Suprapubic skin (tissue), 4 donors: ENCODE results near the gene TRIM66. TPM values are rescaled to one million over a fixed set of nuclear protein-coding genes. Genes with fewer than 3 reads are reported as not detected.

Experiments
- DNase-seq, 2 donors: peaks; one replicate each; pipeline ENCODE4 v3.0.0-alpha.2; 2019; ENCODE audit warnings: low spot score in 2 of 2
- H3K27ac ChIP-seq: fragments of 200-600 bp; sonication (generic); one replicate; pipeline ENCODE4 v1.5.1; 2019
- H3K27me3 ChIP-seq: fragments of 200-600 bp; sonication (generic); one replicate; pipeline ENCODE4 v1.5.1; 2019
- H3K36me3 ChIP-seq: fragments of 200-600 bp; sonication (generic); one replicate; pipeline ENCODE4 v1.5.1; 2019
- H3K4me1 ChIP-seq: fragments of 200-600 bp; sonication (generic); one replicate; pipeline ENCODE4 v1.5.1; 2019
- H3K4me3 ChIP-seq: fragments of 200-600 bp; sonication (generic); one replicate; pipeline ENCODE4 v1.5.1; 2019; ENCODE audit warnings: mild to moderate bottlenecking
- H3K9me3 ChIP-seq: fragments of 200-600 bp; sonication (generic); one replicate; pipeline ENCODE4 v1.5.1; 2019
- EP300 ChIP-seq: sonication (generic); formaldehyde crosslinking; IDR thresholded peaks from one replicate; pipeline ENCODE4 v1.6.1; 2017; ENCODE audit warnings: antibody characterized with exemption
- POLR2A ChIP-seq, 2 donors: fragments of 450-650 bp; IDR thresholded peaks; one replicate each; pipeline ENCODE4 v1.6.1; 2017; ENCODE audit warnings: antibody characterized with exemption in 2 of 2, mild to moderate bottlenecking in 2 of 2, moderate library complexity in 2 of 2
- POLR2AphosphoS5 ChIP-seq, 3 donors: sonication (generic); formaldehyde crosslinking; IDR thresholded peaks; one replicate each; pipeline ENCODE4 v1.6.1; 2017; ENCODE audit warnings: antibody characterized with exemption in 3 of 3
- WGBS: methylation state at CpG from one replicate; pipeline ENCODE4 v1.1.5; 2018; 5-methylcytosine and 5-hydroxymethylcytosine counted together
- total RNA-seq, 4 donors: library from RNA; depleted of rRNA; stranded (reverse); fragments of >200 nt; gene quantifications; one replicate each; pipeline ENCODE4 v1.1.0, GENCODE V29; 2016
- TF ChIP-seq, protein P1 (sequence below), 2 donors: fragments of 200-600 bp in 1 of 2; fragments of 450-650 bp in 1 of 2; sonication (generic) in 1 of 2; IDR thresholded peaks; one replicate each; pipeline ENCODE4 v1.5.1; 2016 to 2019; ENCODE audit warnings: antibody characterized with exemption in 2 of 2, mild to moderate bottlenecking in 1 of 2, moderate library complexity in 1 of 2

TRIM66 gene
- total RNA-seq, 4 donors from 2014 or later = 9.9 to 20.3 (median 11.7) TPM

DNA sequence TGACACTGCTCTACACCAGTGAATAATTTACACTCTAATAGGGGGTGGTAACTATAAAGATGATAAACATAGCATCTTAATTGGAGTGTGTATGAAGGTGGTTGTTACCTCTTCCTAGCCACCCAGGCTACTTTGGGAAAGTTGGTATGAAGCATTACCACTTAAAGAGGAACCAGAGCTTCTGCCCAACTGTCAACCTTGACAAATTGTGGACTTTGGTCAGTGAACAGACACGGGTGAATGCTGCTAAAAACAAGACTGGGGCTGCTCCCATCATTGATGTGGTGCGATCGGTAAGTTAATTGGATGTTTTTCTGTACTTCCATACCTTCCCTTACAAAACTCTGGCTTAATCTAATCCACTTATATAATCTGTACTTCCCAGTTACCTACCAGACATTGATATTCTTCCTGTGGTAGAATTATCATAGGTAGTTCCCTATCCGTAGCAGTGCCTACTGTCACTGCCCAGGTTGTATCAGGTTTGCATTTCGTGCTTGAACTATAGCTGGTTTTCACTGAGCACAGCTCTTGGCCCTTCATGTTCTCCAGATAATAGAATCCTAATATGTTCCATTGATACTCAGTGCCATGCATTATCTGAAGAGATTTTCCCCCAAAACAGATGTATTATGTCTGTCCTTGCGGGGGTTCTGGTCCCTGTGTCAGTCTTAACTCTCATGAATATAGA, 2.3 kb upstream of the TRIM66 start:
- Histone ChIP-seq H3K4me1 (peaks cover 44% of the 10 kb centered on the region), H3K27ac (no peak overlapping the region), H3K36me3 (peaks cover 38% of the 10 kb centered on the region), H3K27me3 (no peaks in the 10 kb centered on the region), H3K9me3 (no peaks in the 10 kb centered on the region), H3K4me3 (peak overlapping the region; percentile 88)
- no peak for DNase-seq
- 81% methylated on average over 6 of the region's 6 CpGs for WGBS
- TF ChIP-seq, protein P1, sequence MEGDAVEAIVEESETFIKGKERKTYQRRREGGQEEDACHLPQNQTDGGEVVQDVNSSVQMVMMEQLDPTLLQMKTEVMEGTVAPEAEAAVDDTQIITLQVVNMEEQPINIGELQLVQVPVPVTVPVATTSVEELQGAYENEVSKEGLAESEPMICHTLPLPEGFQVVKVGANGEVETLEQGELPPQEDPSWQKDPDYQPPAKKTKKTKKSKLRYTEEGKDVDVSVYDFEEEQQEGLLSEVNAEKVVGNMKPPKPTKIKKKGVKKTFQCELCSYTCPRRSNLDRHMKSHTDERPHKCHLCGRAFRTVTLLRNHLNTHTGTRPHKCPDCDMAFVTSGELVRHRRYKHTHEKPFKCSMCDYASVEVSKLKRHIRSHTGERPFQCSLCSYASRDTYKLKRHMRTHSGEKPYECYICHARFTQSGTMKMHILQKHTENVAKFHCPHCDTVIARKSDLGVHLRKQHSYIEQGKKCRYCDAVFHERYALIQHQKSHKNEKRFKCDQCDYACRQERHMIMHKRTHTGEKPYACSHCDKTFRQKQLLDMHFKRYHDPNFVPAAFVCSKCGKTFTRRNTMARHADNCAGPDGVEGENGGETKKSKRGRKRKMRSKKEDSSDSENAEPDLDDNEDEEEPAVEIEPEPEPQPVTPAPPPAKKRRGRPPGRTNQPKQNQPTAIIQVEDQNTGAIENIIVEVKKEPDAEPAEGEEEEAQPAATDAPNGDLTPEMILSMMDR (IDR thresholded peaks at IDR 0.05) = no peak
- TF ChIP-seq POLR2A (IDR thresholded peaks at IDR 0.05) = no peak
- no peak for TF ChIP-seq POLR2AphosphoS5 (IDR thresholded peaks at IDR 0.05)

DNA sequence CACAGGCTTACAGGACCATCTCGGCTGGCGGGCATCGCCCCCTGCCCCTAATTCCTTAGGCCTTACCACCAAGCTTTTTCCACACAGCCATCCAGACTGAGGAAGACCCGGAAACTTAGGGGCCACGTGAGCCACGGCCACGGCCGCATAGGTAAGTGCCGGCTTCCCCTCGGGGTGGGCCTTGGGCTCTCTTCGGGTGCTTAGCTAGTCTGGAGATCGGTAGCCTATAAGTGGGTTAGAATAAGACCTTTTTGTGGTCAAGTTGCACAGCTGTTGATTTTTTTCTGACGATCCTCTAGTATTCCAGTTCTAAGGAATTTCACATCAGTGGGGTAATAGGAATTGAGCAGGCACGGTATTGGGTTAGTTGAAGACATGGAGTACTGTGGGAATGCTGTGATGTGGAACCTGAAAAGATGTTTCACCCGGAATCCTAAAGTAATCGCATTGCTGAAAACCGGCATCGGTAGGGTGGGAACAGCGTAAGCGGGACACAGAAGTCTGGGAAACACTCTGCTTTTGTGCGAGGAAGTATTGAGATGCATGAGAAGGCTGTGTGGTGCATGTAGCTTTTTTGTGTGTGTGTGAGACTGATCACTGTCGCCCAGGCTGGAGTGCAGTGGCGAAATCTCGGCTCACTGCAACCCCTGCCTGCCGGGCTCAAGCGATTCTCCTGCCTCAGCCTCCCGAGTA, 796 bp upstream of the TRIM66 start:
- H3K27me3 ChIP-seq = no peaks in the 10 kb centered on the region
- no peaks in the 10 kb centered on the region for H3K9me3 ChIP-seq
- no peak for TF ChIP-seq POLR2AphosphoS5 (IDR thresholded peaks at IDR 0.05)
- H3K36me3 ChIP-seq = peaks cover 51% of the 10 kb centered on the region
- peak overlapping the region; percentile 99 for H3K27ac ChIP-seq
- 7% methylated on average over 27 of the region's 27 CpGs for WGBS
- peaks cover 34% of the 10 kb centered on the region for H3K4me1 ChIP-seq
- H3K4me3 ChIP-seq = peak overlapping the region; percentile 88
- peak in 1 of 2 donors; percentile 71 for DNase-seq

DNA sequence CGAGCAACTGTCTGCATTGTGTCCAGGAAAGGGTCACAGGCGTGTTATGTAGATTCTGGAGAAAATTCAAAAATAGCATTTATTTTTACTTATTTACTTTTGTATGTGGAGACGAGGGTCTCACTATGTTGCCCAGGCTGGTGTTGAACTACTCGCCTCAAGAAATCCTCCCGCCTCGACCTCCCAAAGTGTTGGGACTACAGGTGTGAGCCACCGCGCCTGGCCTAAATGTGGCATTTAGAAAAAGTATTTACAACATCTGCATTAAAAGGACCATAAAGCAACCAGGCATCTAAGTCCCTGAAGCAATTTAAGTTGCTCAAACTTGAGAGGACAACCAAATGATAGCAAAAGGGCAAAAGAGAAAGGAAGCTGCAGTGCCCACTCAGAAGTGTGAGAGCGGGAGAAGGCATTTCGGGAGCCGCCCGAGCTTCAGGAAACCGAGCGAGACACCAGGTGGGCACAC, 595 bp downstream of the TRIM66 start:
- Histone ChIP-seq H3K36me3 (peaks cover 49% of the 10 kb centered on the region), H3K27ac (peak overlapping the region; percentile 99), H3K9me3 (no peaks in the 10 kb centered on the region), H3K4me1 (peaks cover 25% of the 10 kb centered on the region), H3K27me3 (no peaks in the 10 kb centered on the region), H3K4me3 (peak overlapping the region; percentile 88)
- DNase-seq = peak in 1 of 2 donors; percentile 64
- no peak for TF ChIP-seq POLR2A (IDR thresholded peaks at IDR 0.05)
- TF ChIP-seq, protein P1 (IDR thresholded peaks at IDR 0.05) = no peak
- TF ChIP-seq POLR2AphosphoS5 (IDR thresholded peaks at IDR 0.05) = no peak
- TF ChIP-seq EP300 = no peak
- WGBS = 21% methylated on average over 14 of the region's 14 CpGs

DNA sequence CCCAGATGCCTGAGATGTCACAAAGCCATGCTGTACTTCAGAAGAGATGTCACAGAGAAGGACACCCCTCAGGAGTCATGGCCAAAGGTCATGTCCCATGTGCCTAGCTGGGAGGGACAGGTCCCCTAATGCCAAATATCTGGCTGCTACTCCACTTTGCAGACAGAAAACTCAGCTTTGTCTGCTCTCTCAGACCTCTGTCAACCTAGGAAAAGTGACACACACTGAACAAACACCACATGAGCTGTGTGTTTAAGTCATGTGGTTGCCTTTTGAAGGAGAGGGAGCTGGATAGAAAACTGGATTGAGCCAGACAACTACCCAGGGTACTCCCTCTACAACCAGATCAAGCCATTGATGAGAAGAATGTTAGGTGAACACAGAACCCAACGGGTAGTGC, 3.5 kb downstream of the TRIM66 start:
- H3K9me3 ChIP-seq = no peaks in the 10 kb centered on the region
- no peak overlapping the region for H3K4me3 ChIP-seq
- H3K4me1 ChIP-seq = peaks cover 15% of the 10 kb centered on the region
- H3K27ac ChIP-seq = no peak overlapping the region
- peak in 1 of 2 donors; percentile 19 for DNase-seq
- WGBS = 100% methylated on average over 1 of the region's 1 CpG
- peaks cover 20% of the 10 kb centered on the region for H3K36me3 ChIP-seq
- TF ChIP-seq POLR2AphosphoS5 (IDR thresholded peaks at IDR 0.05) (no peak), EP300 (no peak), POLR2A (IDR thresholded peaks at IDR 0.05) (no peak)
- TF ChIP-seq, protein P1 (IDR thresholded peaks at IDR 0.05) = no peak
- H3K27me3 ChIP-seq = no peaks in the 10 kb centered on the region

DNA sequence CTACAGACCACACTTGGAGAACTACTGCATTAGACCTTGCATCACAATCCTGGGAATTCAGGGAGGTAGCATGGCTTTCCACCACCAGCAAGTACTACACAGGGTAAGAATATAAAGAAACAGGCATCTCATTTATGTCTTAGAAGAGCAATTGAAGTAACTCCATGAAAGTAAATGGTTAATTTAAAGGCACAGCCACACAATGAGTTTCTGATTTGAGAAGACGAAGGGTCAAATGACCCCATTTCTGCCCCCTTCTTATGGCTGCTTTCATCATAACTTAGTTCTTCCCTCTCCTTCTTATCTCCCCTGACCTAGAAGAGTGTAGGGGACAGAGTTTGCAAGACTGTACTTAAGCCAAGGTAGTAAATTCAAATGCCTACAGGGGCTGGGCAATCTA, 6.0 kb downstream of the TRIM66 start:
- WGBS = 96% methylated on average over 1 of the region's 1 CpG
- no peak overlapping the region for H3K27ac ChIP-seq

More for the DNA sequence above, 6.0 kb downstream of the TRIM66 start:
- peak in 1 of 2 donors; percentile 2 for DNase-seq
- H3K36me3 ChIP-seq = peaks cover 18% of the 10 kb centered on the region
- H3K4me1 ChIP-seq = peaks cover 11% of the 10 kb centered on the region
- TF ChIP-seq, protein P1 (IDR thresholded peaks at IDR 0.05) = no peak
- TF ChIP-seq POLR2AphosphoS5 (IDR thresholded peaks at IDR 0.05) = no peak
- TF ChIP-seq POLR2A (IDR thresholded peaks at IDR 0.05) = no peak
- TF ChIP-seq EP300 = no peak
- no peak overlapping the region for H3K4me3 ChIP-seq
- H3K27me3 ChIP-seq = no peaks in the 10 kb centered on the region
- H3K9me3 ChIP-seq = no peaks in the 10 kb centered on the region
